ENCODE data around the gene RTN4R. TPM values are rescaled to one million over a fixed set of nuclear protein-coding genes. Genes with fewer than 3 reads are reported as not detected.

Gene RTN4R
- total RNA-seq, 1 experiment from 2014 or later = 19.0 TPM

GRCh38 chr22:20244250-20244648 lies 23.9 kb downstream of the RTN4R start:
- POLR2A ChIA-PET = no interaction called here
- CTCF ChIA-PET = interaction anchor here (2.4 kb wide), 1 partner anchor 87 kb away, joined by 6 read pairs; no protein-coding TSS in a partner anchor
- H2AFZ ChIP-seq (ENCODE audit: low read depth, low read length, poor library complexity, severe bottlenecking) = no peak overlapping the region
- no peaks in the 10 kb centered on the region for H3K36me3 ChIP-seq (ENCODE audit: control insufficient read depth in 1 of 2, insufficient read depth in 2 of 2, low read length in 2 of 2)
- no peak for ATAC-seq
- DNase-seq (ENCODE audit: low read depth, low spot score) = no peak
- peaks cover 7 to 18% of the 10 kb centered on the region in 2 experiments; a peak in 3 of 4 replicates for H3K4me1 ChIP-seq (ENCODE audit: control insufficient read depth in 1 of 2, insufficient read depth in 2 of 2, low read length in 2 of 2)
- intact Hi-C loops (cut with micrococcal nuclease) = no loop called here
- no peaks in the 10 kb centered on the region for H3K27me3 ChIP-seq (ENCODE audit: insufficient read depth, low read length)
- RAD21 ChIA-PET (ENCODE audit: low non-redundant PET in 1 of 2, low total read pairs in 2 of 2, uncharacterized antibody in 2 of 2, unreplicated experiment in 2 of 2) = no interaction called here
- H3K27ac ChIP-seq (ENCODE audit: low read depth, low read length) = no peak overlapping the region; the same call in 1 of the 2 replicates
- no TSS peak for BruUV-seq (replicated peaks)
- H3K9me3 ChIP-seq (ENCODE audit: control insufficient read depth in 1 of 2, insufficient read depth in 1 of 2, low read depth in 1 of 2, low read length in 2 of 2) = no peaks in the 10 kb centered on the region
- TF ChIP-seq ZBTB33 (IDR thresholded peaks at IDR 0.05; ENCODE audit: extremely low read depth, insufficient replicate concordance, low read length) (no peak), EZH2 (IDR thresholded peaks at IDR 0.05) (no peak), TCF7L2 (IDR thresholded peaks at IDR 0.05; ENCODE audit: borderline replicate concordance, extremely low read depth, insufficient read depth, insufficient read length) (no peak), YY1 (IDR thresholded peaks at IDR 0.05; ENCODE audit: extremely low read depth, insufficient replicate concordance, low read depth, low read length) (no peak), EGR1 (IDR thresholded peaks at IDR 0.05; ENCODE audit: low read depth) (no peak), RAD21 (IDR thresholded peaks at IDR 0.05; ENCODE audit: low read depth) (no peak), REST (IDR thresholded peaks at IDR 0.05; ENCODE audit: low read depth) (no peak), ZFX (IDR thresholded peaks at IDR 0.05) (no peak), EZH2phosphoT487 (IDR thresholded peaks at IDR 0.05; ENCODE audit: borderline replicate concordance) (no peak), SRF (IDR thresholded peaks at IDR 0.05; ENCODE audit: low read depth) (no peak), ELF1 (IDR thresholded peaks at IDR 0.05; ENCODE audit: borderline replicate concordance, low read depth) (no peak)
- H3K9ac ChIP-seq (ENCODE audit: low read length) = no peak overlapping the region
- H3K4me2 ChIP-seq (ENCODE audit: low read length) = 0 out of 2 replicates have a peak overlapping the region, but pooled peaks have one; percentile 33
- no peaks in the 10 kb centered on the region for H3K79me2 ChIP-seq (ENCODE audit: insufficient read depth, low read length)
- H4K20me1 ChIP-seq (ENCODE audit: insufficient read depth) = no peaks in the 10 kb centered on the region
- H3K9me2 ChIP-seq (ENCODE audit: insufficient read depth) = no peaks in the 10 kb centered on the region
- no peak overlapping the region for H3K4me3 ChIP-seq (replicated peaks in 1 of 2; ENCODE audit: low read depth in 1 of 2, low read length in 2 of 2)

All from HCT116 (cell line).